OCI-LY7 (cell line): ENCODE measurements around the gene FMN2.

Experiments used
- CTCF ChIP-seq: fragments of 200-600 bp; sonication (generic); conservative IDR thresholded peaks from 2 replicates; pipeline ENCODE4 v1.5.1; 2014; ENCODE audit warnings: mild to moderate bottlenecking, antibody characterized with exemption, low read length, moderate library complexity, mixed read lengths
- EZH2phosphoT487 ChIP-seq: fragments of 200-600 bp; sonication (generic); IDR thresholded peaks from 2 replicates; pipeline ENCODE4 v1.6.1; 2018; ENCODE audit warnings: low read depth, borderline replicate concordance, mild to moderate bottlenecking, mixed run types, antibody characterized with exemption, low read length, moderate library complexity, mixed read lengths

GRCh38 chr1:240312872-240313271 lies 221.2 kb downstream of the FMN2 start:
- TF ChIP-seq CTCF (no peak), EZH2phosphoT487 (no peak)
